ENCODE results near the gene IGFL1. TPM values are rescaled to one million over a fixed set of nuclear protein-coding genes. Genes with fewer than 3 reads are reported as not detected.

IGFL1 gene
- total and polyA plus RNA-seq, 2 of the 4 experiments (the other 2 are of a cell fraction) = not detected

- in situ Hi-C loops (cut with MboI; ENCODE audit: low sequenced_read_pairs) = no loop called here
- no TSS peak for BruUV-seq (replicated peaks)
Measured at GRCh38 chr19:46213806-46214205, 15.7 kb upstream of the IGFL1 start.

More at GRCh38 chr19:46213806-46214205, 15.7 kb upstream of the IGFL1 start:
- H3K14ac ChIP-seq (replicated peaks; ENCODE audit: low read depth, low read length) = no peak overlapping the region
- no peak overlapping the region for H4K5ac ChIP-seq (ENCODE audit: low read depth, low read length)
- no peak overlapping the region for H3K23ac ChIP-seq (ENCODE audit: low read depth, low read length)
- H4K20me1 ChIP-seq (ENCODE audit: insufficient read depth, low read length) = no peaks in the 10 kb centered on the region
- no peaks in the 10 kb centered on the region for H3K9me1 ChIP-seq (ENCODE audit: insufficient read depth, low read length)
- CTCF ChIA-PET = no interaction called here
- no peak overlapping the region for H3K27ac ChIP-seq (ENCODE audit: insufficient read depth, low read length)
- no peak overlapping the region for H3K4me2 ChIP-seq (ENCODE audit: low read depth, low read length)
- no peaks in the 10 kb centered on the region for H3K36me3 ChIP-seq (ENCODE audit: control insufficient read depth, insufficient read depth, low read length)
- H2AFZ ChIP-seq (replicated peaks; ENCODE audit: low read length, poor library complexity) = no peak overlapping the region
- no peak overlapping the region for H2AK5ac ChIP-seq (ENCODE audit: low read depth, low read length)
- H2BK120ac ChIP-seq (ENCODE audit: low read depth, low read length) = no peak overlapping the region
- ATAC-seq (ENCODE audit: low read depth) (no peak), DNase-seq (no peak)
- 91% methylated on average over 13 of the region's 19 CpGs; no CpG with 5 or more reads in 1 of the 2 experiments for WGBS, 2 experiments (ENCODE audit: extremely low coverage in 2 of 2, insufficient read length in 1 of 2)
- H3K4me1 ChIP-seq (ENCODE audit: control insufficient read depth, insufficient read depth, low read length) = no peaks in the 10 kb centered on the region
- peaks cover 28% of the 10 kb centered on the region for H3K27me3 ChIP-seq (ENCODE audit: control insufficient read depth, insufficient read depth, low read length)
- no peak overlapping the region for H3K18ac ChIP-seq (ENCODE audit: low read depth, low read length)
- H3K9me3 ChIP-seq (ENCODE audit: control insufficient read depth, insufficient read depth, low read length) = no peaks in the 10 kb centered on the region
- H2BK20ac ChIP-seq (ENCODE audit: low read depth, low read length) = no peak overlapping the region
- no peak overlapping the region for H3K9ac ChIP-seq (ENCODE audit: low read depth, low read length)
- H2BK15ac ChIP-seq (ENCODE audit: low read depth, low read length) = no peak overlapping the region
- no peak overlapping the region for H3K4me3 ChIP-seq (ENCODE audit: insufficient read depth, low read depth, low read length)
- TF ChIP-seq CEBPB (IDR thresholded peaks at IDR 0.05; ENCODE audit: low read depth, low read length) = no peak
- no peak for TF ChIP-seq NFE2L2 (IDR thresholded peaks at IDR 0.05; ENCODE audit: low read depth, low read length)
- no peak for TF ChIP-seq RFX5 (IDR thresholded peaks at IDR 0.05; ENCODE audit: low read depth, low read length)
- no peak for TF ChIP-seq RCOR1 (IDR thresholded peaks at IDR 0.05; ENCODE audit: insufficient replicate concordance, low read length)
- no peak for TF ChIP-seq RAD21 (IDR thresholded peaks at IDR 0.05; ENCODE audit: low read length)
- no peak for TF ChIP-seq CHD1 (IDR thresholded peaks at IDR 0.05; ENCODE audit: low read depth, low read length)
- TF ChIP-seq SMC3 (IDR thresholded peaks at IDR 0.05; ENCODE audit: low read depth, low read length) = no peak
- no peak for TF ChIP-seq MAZ (IDR thresholded peaks at IDR 0.05; ENCODE audit: borderline replicate concordance, low read depth, low read length)
- TF ChIP-seq MXI1 (IDR thresholded peaks at IDR 0.05; ENCODE audit: borderline replicate concordance, low read depth, low read length) = no peak
- TF ChIP-seq POLR2A (IDR thresholded peaks at IDR 0.05; ENCODE audit: low read depth, low read length) = no peak
- TF ChIP-seq BHLHE40 (IDR thresholded peaks at IDR 0.05; ENCODE audit: low read depth, low read length) = no peak
- TF ChIP-seq USF2 (IDR thresholded peaks at IDR 0.05; ENCODE audit: low read depth, low read length) = no peak
- TF ChIP-seq ELK1 (IDR thresholded peaks at IDR 0.05; ENCODE audit: borderline replicate concordance, low read depth, low read length) = no peak
- no peak for TF ChIP-seq MAFK (IDR thresholded peaks at IDR 0.05; ENCODE audit: low read depth, low read length)
- dilution Hi-C loops (cut with HindIII; ENCODE audit: low sequenced_read_pairs, unreplicated experiment) (no loop called here), intact Hi-C loops (cut with micrococcal nuclease) (no loop called here)
- no peak overlapping the region for H2AK9ac ChIP-seq (replicated peaks; ENCODE audit: low read depth, low read length, poor library complexity)
- POLR2A ChIA-PET (ENCODE audit: unreplicated experiment) = no interaction called here
- no peak overlapping the region for H2BK5ac ChIP-seq (ENCODE audit: low read depth, low read length, poor library complexity, severe bottlenecking)
- no peak overlapping the region for H3K56ac ChIP-seq (ENCODE audit: extremely low read depth, insufficient read depth, low read length)
- no peak overlapping the region for H4K91ac ChIP-seq (ENCODE audit: insufficient read depth, low read depth, low read length)
- no peak overlapping the region for H4K8ac ChIP-seq (ENCODE audit: low read depth in 2 of 2, low read length in 2 of 2)
- no peaks in the 10 kb centered on the region for H3K79me1 ChIP-seq (ENCODE audit: low read depth in 1 of 2, low read length in 2 of 2)
- no peak overlapping the region for H3K4ac ChIP-seq (ENCODE audit: low read depth, low read length)
